CD4-positive, alpha-beta T cell treated with Interleukin-1 beta for 1 hour (primary cell): Measurements from ENCODE around the gene RUBCNL.
A peak's percentile ranks its signal among the peaks of the same experiment; 100 is the strongest.

Experiments used
- DNase-seq, 2 donors: peaks; one replicate each; pipeline ENCODE4 v3.0.0-alpha.2; 2020 to 2022

The RUBCNL gene

DNA sequence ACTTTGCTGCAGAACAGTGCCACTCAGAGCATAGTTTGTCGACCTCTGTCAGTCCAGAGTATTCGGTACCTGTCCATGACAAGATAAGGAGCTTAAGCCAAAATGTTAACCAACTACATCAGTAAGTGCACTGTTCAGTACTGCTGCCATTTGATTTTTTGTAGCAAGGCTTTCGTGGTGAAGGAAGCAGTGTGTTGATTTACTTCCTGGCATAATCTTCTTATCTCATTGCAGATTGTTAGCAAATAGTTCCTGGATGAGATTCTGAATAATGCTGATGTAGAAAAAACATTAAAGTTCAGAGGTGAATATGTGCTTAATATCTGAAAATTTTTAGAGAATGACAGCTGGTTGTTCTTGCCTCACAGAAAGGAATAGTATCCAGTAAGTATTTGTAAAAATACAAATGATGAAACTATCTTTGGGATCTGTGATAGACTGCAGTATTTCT, 89.7 kb downstream of the RUBCNL start:
- no peak for DNase-seq

DNA sequence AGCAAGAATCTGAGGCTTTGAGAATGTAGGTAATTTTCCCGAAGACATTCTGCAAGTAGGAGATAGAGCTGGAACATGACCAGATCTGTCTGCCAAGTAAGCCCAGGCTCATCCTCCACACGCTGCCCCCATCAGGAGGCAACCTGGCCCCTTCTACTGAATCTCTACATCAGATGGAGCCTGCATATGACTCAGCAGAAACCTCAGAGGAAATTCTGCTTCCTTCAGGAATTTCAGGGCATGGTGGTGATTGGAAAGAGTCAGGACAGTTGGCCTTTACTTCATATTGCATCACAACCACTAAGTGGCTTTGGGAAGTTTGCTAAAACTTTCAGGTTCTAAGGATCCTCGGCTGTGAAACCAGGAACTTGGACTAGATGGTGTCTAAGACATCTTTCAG, 90.1 kb downstream of the RUBCNL start:
- no peak for DNase-seq

DNA sequence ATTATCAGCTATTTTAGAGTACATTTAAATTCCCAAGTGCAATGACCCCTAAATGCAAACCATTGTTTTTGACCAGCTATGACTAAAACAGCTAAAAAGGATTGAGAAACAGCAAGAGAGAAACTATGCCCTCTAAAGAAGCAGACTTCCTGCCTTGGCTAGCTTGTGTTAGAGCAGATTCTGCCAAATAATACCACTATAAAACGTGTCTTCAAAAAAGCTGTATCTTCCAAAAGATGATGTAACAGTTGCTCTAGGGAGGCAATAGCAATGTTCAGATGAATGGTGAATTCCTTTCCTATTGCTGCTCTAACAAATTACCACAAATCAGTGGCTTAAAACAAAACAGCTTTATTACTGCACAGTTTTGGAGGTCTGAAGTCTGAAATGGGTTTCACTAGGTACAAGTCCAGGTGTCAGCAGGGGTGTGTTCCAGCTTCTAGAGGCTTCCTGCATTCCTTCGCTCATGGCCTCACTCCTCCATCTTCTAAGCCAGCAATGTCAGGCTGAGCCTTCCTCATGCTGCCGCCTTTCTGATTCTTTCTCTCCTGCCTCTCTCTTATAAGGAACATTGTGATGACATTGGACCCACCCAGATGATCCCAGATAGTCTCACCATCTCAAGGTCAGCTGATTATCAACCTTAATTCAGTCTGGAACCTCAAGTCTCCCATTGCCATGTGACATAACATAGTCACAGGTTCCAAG, 90.8 kb downstream of the RUBCNL start:
- no peak for DNase-seq

DNA sequence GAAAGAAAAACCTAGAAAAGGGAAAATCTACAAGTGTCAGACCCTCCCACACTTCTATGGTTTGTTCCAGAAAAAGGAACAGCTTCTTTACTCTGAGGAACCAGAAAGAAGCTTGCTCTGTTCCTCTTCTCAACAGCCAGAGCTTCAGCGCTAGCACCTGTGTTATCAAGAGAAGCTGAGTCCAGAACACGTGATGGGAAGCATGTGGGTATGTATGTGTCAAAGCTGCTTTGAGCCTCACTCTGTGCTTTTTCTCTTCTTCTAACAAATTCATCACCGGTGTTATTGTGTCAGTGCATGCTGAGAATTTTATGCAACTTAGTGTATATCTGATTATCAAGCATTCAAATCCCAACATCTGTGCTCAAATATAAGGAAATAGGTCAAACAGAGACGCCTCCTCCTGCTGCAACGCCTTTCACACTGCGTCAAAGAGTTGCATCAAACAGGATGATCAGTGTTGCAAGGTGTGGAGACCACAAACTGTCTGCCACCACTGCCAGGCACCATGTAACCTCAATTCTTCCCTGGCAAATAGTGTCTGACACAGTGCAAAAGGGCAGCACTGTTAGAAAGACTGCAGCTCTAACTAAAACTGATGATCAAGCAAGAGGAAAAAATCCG, 91.4 kb downstream of the RUBCNL start:
- DNase-seq = peak; percentile 72 to 77

DNA sequence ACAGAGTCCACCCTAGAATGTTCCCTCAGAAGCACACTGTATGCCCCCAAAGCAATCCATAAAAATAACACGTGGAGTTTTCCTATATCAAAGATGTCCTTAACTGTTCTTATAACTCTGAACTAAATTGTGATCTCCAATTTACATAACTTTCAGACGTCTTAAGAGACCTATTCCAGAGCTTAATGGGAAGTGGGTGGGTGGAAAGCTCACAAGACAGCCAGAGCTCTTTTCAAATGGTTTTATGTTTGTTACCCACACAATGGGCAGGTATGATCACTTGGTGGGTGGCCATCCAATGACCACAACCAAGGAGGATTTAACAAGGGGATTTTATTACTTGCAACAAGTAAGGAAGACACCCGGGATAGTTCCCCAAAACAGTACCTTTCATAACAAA, 93.6 kb downstream of the RUBCNL start:
- no peak for DNase-seq
